ENCODE results near the gene PPP1R11. TPM values are rescaled to one million over a fixed set of nuclear protein-coding genes. Genes with fewer than 3 reads are reported as not detected.

Gene PPP1R11
- total RNA-seq, 1 experiment from 2014 or later, result 23.8 TPM

GRCh38 chr6:30075094-30075789, 8.2 kb downstream of the PPP1R11 start, which contains the start of gene RNF39:
Gene RNF39 (minus strand): TSS chr6:30075769. CDS start chr6:30075585, 184 bp downstream.
- peaks cover 0 to 3% of the 10 kb centered on the region in 2 experiments; a peak in 2 of 5 replicates for H3K9me3 Mint-ChIP-seq
- H2BK20ac ChIP-seq (ENCODE audit: low read depth, low read length, poor library complexity, severe bottlenecking), result no peak within 1 kb of the TSS
- H2BK120ac ChIP-seq (ENCODE audit: low read depth, low read length, poor library complexity, severe bottlenecking), result no peak within 1 kb of the TSS
- no peak within 1 kb of the TSS for H2BK12ac ChIP-seq (ENCODE audit: insufficient read length, low read depth, low read length)
- H4K5ac ChIP-seq (ENCODE audit: insufficient read length, low read depth, low read length), result no peak within 1 kb of the TSS
- no peak within 1 kb of the TSS for H2AK5ac ChIP-seq (ENCODE audit: insufficient read length, low read length)
- H3K79me2 ChIP-seq (ENCODE audit: insufficient read depth, low read length), result no peaks in the 10 kb centered on the region
- H3K36me3 Mint-ChIP-seq (ENCODE audit: insufficient read depth in 1 of 3, low read depth in 3 of 3), result peaks cover 0 to 8% (median 8%) of the 10 kb centered on the region in 3 experiments; a peak in 4 of 7 replicates
- H3K56ac ChIP-seq (ENCODE audit: insufficient read length, low read depth, low read length), result no peak within 1 kb of the TSS
- no peak within 1 kb of the TSS for H4K8ac ChIP-seq (replicated peaks; ENCODE audit: insufficient read length, low read depth, low read length)
- peaks cover 99% of the 10 kb centered on the region for H3K27me3 Mint-ChIP-seq (ENCODE audit: low read depth)
- H3K14ac ChIP-seq (ENCODE audit: insufficient read depth, low read length), result no peak within 1 kb of the TSS; the same call in 1 of the 2 replicates
- no peak within 1 kb of the TSS for H3K27ac ChIP-seq (ENCODE audit: insufficient read length, low read depth, low read length)
- WGBS (ENCODE audit: extremely low coverage, insufficient read length, low lambda C conversion rate), result no CpG with 5 or more reads among the region's 64 CpGs
- no peaks in the 10 kb centered on the region for H3K4me1 ChIP-seq (ENCODE audit: insufficient read depth, low read length)
- peak within 1 kb of the TSS; percentile 73 to 93 for H3K4me3 Mint-ChIP-seq
- H3K9ac ChIP-seq (ENCODE audit: extremely low read depth, insufficient read length, low read length), result no peak within 1 kb of the TSS
- no peak for DNase-seq
- H3K4me2 ChIP-seq (ENCODE audit: insufficient read depth, insufficient read length, low read length), result peak within 1 kb of the TSS; percentile 83
- H2BK5ac ChIP-seq (ENCODE audit: insufficient read length, low read length), result no peak within 1 kb of the TSS
- peaks cover 34 to 36% of the 10 kb centered on the region in 2 experiments for H3K4me1 Mint-ChIP-seq
- no peak within 1 kb of the TSS for H2BK15ac ChIP-seq (ENCODE audit: low read depth, low read length)
- H3T11ph ChIP-seq (ENCODE audit: low read length), result no peak within 1 kb of the TSS
- H3K23ac ChIP-seq (ENCODE audit: insufficient read length, low read depth, low read length), result no peak within 1 kb of the TSS
- no peak within 1 kb of the TSS for H4K91ac ChIP-seq (ENCODE audit: insufficient read length, low read depth, low read length)
- H3K4ac ChIP-seq (ENCODE audit: low read depth, low read length), result no peak within 1 kb of the TSS
- peak within 1 kb of the TSS in 1 of 3 experiments; percentile 86; a peak in 1 of 7 replicates for H3K27ac Mint-ChIP-seq
- no peaks in the 10 kb centered on the region for H4K20me1 ChIP-seq (ENCODE audit: control insufficient read depth, insufficient read depth, insufficient read length)
- H3K79me1 ChIP-seq (ENCODE audit: insufficient read depth, low read depth, low read length, poor library complexity, severe bottlenecking), result no peaks in the 10 kb centered on the region
- H3K23me2 ChIP-seq (ENCODE audit: insufficient read length, low read depth, low read length, poor library complexity, severe bottlenecking), result peaks cover 29% of the 10 kb centered on the region
- H3K9me3 ChIP-seq (ENCODE audit: control insufficient read depth, low read depth, low read length), result no peaks in the 10 kb centered on the region
- no peak within 1 kb of the TSS for H3K18ac ChIP-seq (ENCODE audit: insufficient read length, low read depth, low read length)
- H2AFZ ChIP-seq (ENCODE audit: low read length), result no peak within 1 kb of the TSS
- TF ChIP-seq, protein P1, sequence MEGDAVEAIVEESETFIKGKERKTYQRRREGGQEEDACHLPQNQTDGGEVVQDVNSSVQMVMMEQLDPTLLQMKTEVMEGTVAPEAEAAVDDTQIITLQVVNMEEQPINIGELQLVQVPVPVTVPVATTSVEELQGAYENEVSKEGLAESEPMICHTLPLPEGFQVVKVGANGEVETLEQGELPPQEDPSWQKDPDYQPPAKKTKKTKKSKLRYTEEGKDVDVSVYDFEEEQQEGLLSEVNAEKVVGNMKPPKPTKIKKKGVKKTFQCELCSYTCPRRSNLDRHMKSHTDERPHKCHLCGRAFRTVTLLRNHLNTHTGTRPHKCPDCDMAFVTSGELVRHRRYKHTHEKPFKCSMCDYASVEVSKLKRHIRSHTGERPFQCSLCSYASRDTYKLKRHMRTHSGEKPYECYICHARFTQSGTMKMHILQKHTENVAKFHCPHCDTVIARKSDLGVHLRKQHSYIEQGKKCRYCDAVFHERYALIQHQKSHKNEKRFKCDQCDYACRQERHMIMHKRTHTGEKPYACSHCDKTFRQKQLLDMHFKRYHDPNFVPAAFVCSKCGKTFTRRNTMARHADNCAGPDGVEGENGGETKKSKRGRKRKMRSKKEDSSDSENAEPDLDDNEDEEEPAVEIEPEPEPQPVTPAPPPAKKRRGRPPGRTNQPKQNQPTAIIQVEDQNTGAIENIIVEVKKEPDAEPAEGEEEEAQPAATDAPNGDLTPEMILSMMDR (conservative IDR thresholded peaks at IDR 0.05), result no peak
- peaks cover 45% of the 10 kb centered on the region for H3K27me3 ChIP-seq (ENCODE audit: insufficient read depth, low read length)
